ENCODE data around the gene RBAK.
A peak's percentile ranks its signal among the peaks of the same experiment; 100 is the strongest.
"Not testable (repeated sequence)": the region's sequence is repeated elsewhere in the genome, so short reads cannot be mapped to it uniquely, and the experiment has no call there.

RBAK gene

GRCh38 chr7:5045558-5046396, at the start of gene RBAK:
RBAK (plus strand) TSS chr7:5045860; CDS start chr7:5048077, 2,217 bp downstream.
- peak; percentile 93 for DNase-seq

GRCh38 chr7:4996696-4997222, 48.9 kb upstream of the RBAK start:
- no peak for DNase-seq

GRCh38 chr7:4998244-4998643, 47.4 kb upstream of the RBAK start:
- no peak for DNase-seq

- no peak for DNase-seq
These were observed 46.8 kb upstream of the RBAK start for GRCh38 chr7:4998910-4999309.

DNA sequence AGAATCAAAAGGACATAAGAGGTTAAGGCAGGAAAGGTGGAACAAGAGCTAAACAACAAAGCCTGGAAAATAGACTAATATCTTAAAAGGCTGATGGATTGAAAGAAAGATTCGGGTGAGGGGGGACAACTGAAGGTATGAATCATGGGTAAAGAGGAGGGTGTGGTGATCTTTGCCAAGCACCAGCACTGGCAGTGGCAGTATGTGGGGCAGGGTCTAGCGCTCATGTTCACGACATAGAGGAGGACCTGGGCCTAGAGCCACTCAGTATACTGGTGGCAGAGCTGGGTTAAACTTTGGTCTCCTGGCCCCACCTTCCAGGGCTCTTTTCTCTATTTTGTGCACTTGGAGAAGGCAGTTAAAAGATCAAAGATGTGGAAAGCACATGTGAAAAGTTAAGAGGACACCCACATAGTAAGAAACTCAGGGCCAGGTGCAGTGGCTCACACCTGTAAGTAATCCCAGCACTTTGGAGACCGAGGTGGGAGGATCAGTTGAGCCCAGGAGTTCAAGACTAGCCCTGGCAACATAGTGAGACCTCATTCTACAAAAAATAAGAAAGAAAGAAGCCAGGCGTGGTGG, 46.2 kb upstream of the RBAK start:
- DNase-seq = no peak

DNA sequence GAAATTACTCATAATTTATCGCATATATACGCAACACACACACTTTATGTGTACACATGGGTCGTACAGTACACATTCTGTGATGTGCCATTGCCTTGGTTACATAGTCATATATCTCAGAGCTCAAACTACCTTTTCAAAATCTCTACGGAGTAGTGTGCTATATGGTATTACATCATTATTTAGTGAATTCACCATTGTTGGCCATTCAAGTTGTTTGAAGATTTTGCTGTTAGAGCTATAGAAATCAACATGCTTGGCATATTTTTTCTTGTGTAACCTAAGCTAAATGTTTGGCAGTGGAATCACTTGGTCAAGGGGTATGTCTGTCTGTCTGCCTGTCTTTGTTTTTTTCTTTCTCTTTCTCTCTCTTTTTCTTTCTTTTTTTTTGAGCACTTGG, 44.7 kb upstream of the RBAK start:
- DNase-seq = no peak

DNA sequence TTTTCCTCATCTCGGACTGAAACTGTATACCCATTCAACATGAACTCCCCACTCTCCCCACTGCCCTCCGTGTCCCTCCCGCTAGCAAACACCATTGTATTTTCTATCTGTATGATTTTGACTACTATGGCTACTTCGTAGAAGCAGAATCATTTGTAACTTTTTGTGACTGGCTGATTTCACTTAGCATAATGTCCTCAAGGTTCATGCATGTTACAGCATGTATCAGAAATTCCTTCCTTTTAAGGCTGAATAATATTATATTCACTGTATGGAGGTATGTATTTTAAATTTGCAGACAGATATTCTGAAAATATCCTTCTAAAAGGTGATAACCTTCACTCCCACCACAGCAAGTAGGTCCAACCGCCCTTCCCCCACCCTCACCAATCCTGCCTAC, 43.7 kb upstream of the RBAK start:
- no peak for DNase-seq

DNA sequence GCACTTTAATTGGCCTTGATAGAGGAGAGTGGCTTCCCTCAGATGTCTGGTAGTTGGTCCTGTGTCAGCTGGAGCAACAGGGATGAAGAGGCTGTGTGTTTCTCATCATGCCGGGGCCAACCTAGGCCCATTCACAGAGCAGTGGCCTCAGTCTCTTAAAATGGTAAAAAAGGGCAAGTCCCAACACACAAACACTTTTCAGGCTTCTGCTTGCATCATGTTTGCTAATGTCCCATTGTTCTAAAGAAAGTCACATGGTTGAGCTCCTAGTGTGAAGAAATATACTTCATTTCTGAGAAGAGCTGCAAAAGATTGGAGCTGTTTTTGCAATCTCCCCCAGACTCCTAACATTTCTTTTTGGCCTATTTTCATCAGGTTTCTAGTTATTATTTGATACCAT, 40.6 kb upstream of the RBAK start:
- DNase-seq = no peak

- DNase-seq = no peak
These were observed 32.7 kb upstream of the RBAK start for GRCh38 chr7:5012985-5013384.

GRCh38 chr7:5015936-5016335, 29.7 kb upstream of the RBAK start:
- DNase-seq = not testable (repeated sequence)

GRCh38 chr7:5017626-5018025, 28.0 kb upstream of the RBAK start:
- DNase-seq = not testable (repeated sequence)

GRCh38 chr7:5020098-5020497, 25.6 kb upstream of the RBAK start:
- no peak for DNase-seq

DNA sequence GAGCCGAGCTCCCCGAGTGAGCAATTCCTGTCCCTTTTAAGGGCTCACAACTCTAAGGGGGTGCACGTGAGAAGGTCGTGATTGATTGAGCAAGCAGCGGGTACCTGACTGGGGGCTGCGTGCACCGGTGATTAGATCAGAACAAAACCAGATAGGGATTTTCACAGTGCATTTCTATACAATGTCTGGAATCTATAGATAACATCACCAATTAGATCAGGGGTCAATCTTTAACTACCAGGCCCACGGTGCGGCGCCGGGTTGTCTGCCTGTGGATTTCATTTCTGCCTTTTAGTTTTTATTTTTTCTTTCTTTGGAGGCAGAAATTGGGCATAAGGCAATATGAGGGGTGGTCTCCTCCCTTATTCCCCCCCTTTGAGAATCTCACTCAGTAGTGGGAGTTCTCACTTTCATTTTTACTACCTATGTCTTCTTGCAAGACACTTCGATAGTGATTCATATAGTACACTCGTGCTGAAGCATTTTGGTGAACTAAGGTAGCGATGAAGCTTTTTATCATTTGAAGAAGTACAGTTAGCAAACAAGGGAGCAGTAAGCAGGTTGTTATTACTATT, 24.6 kb upstream of the RBAK start:
- not testable (repeated sequence) for DNase-seq

DNA sequence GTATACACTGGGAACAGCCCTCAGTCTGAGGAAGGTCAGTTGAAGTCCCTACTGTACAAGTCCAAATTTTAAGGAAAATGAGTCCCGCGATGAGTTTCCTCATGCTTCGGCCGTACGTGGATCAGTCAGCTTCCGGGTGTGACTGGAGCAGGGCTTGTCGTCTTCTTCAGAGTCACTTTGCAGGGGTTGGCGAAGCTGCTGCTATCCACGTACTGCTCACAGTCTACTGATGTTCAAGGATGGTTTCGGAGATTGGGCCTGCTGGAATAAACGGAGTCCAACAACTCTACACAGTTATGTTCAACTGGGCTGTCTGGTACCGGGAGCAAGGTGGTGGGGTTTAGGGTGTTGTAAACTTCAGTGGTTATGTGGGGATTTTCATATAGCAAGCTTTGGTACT, 22.0 kb upstream of the RBAK start:
- not testable (repeated sequence) for DNase-seq

DNA sequence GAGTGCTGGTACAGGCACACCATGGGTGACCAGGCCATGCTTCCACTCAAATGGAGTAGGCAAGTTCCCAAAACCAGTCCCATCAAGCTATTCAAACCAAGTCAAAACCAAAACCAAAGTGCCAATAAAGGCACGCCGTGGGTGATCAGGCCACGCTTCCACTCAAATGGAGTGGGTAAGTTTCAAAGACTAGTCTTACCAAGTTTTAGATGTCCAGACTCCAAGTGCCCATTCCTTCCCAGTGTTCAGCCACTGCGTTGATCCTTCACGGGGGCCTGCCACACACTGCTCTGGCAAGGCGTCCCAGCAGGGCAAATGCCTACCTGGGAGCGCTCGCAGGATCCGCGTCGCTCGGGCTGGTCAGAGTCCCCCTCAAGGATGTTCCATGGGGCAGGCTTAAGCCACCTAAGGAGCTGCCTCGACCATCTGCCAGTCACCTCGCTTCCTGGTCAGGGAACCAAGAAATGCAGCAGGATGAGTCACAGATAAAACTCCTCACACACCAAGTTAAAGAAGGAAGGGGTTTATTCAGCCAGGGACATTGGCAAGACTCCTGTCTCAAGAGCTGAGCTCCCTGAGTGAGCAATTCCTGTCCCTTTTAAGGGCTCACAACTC, 17.8 kb upstream of the RBAK start:
- DNase-seq = not testable (repeated sequence)

DNA sequence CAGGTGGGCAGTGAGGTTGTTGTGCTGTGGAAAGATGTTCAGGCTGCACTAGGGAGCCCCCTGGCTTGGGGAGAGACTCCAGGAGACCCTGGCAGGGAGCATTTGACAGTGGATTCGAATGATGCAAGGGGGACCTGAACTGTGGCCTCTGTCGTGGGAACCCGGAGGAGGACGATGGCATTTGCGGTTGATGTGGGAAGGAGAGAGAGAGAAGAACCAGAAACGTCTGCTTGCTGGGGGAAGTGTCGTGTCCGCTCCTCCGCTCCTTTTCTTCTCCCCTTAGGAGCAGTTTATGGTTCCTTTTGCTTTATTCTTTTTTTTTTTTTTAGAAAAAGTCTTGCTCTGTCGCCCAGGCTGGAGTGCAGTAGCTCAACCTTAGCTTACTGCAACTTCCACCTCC, 12.5 kb upstream of the RBAK start:
- not testable (repeated sequence) for DNase-seq

DNA sequence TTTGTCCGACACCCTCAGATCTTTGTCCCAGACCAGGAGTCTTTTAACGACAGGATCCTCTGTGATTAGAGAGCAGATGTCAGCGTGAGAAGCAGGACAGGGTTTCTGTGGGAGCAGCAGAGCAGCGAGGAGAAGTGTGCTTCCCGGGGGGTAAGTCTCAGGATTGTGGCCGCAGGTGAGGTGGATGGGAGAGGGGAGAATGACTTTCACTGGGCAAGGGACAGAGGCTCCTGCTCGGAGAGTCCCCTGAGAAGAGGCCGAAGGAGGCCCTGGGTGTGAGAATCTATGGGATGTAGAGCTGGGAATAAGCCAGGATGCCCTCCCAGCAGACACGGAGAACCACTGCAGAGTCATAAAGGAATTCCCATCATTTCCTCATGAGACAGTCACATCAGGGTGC, 10.4 kb upstream of the RBAK start:
- DNase-seq = no peak

- no peak for DNase-seq
These were observed 9.2 kb upstream of the RBAK start for GRCh38 chr7:5036446-5036845.

DNA sequence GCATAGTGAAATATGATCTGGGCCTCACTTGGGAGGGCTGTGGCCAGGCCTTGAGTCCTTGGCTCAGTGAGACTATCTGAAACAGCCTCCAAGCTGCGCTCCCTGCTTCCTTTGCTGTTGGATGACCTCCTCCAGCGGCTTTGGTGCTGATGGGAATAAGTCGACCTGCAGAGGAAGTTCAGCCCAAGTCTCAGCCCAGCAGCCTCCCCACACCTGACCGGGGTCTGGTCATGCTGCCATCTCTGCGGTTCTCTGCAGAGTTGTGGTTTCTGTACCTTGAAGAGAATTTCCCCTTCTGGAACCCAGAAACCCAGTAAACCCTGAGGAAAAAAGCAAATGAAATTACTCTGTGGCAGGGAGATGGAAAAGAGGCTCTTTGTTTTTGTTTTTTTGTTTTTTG, 4.6 kb upstream of the RBAK start:
- DNase-seq = no peak

DNA sequence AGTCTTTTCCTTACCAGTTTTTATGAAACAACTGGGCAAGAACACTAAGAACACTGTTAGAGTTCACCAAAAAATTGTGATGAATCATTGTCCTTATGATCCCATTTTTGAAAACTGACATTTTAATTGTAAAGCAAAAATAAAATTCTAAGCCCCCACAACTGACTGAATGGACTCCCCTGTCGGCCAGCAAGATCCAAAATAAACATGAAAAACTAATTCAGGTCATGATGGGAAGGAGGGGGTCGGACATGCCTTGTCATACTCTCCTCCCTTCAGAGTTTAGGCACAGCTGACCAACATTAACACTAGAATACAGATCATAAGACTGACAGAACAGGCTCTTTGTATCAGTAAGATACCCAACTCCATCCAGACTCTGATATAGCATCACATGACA, 2.0 kb upstream of the RBAK start:
- no peak for DNase-seq

- not testable (repeated sequence) for DNase-seq
These were observed 705 bp downstream of the RBAK start for GRCh38 chr7:5046397-5046732.

- not testable (repeated sequence) for DNase-seq
These were observed 1.5 kb downstream of the RBAK start for GRCh38 chr7:5047127-5047526.

- DNase-seq = no peak
These were observed 5.0 kb downstream of the RBAK start for GRCh38 chr7:5050676-5051075.

- not testable (repeated sequence) for DNase-seq
These were observed 6.1 kb downstream of the RBAK start for GRCh38 chr7:5051731-5052130.
